GM19455 (cell line): ENCODE results near the gene CPNE7.

ENCODE experiments used
- ATAC-seq: cut with Tn5 transposase; IDR thresholded peaks from one replicate; pipeline ENCODE4 v1.9.1; 2021; ENCODE audit not compliant: unreplicated experiment

The CPNE7 gene

GRCh38 chr16:89548344-89549006, 27.1 kb upstream of the CPNE7 start:
- no peak for ATAC-seq

DNA sequence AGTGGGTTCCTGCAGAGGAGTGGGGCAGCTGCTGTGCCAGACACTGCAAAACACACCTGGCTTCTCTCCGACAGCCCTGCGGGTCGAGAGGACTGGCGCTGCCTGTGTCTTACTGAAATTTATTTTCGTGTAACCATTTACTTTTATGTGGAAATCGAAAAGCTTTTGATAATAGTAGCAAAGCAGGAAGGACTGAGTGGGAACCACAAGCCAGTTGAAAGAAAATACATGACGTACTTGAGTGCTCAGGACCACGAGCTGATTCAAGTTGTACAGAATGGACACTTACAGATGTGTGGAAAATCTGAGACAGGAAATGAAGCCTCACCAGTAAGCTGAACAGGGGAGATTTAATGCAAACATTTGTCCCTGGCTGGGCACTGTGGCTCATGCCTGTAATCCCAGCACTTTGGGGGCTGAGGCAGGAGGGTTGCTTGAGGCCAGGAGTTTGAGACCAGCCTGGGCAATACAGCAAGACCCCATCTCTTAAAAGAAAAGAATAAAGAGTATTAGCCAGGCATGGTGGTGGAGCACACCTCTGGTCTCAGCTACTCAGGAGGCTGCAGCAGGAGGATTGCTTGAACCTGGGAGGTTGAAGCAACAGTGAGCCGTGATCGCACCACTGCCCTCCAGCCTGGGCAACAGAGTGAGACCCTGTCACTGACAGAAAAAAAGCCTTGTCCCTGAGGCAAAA, 26.4 kb upstream of the CPNE7 start:
- no peak for ATAC-seq

DNA sequence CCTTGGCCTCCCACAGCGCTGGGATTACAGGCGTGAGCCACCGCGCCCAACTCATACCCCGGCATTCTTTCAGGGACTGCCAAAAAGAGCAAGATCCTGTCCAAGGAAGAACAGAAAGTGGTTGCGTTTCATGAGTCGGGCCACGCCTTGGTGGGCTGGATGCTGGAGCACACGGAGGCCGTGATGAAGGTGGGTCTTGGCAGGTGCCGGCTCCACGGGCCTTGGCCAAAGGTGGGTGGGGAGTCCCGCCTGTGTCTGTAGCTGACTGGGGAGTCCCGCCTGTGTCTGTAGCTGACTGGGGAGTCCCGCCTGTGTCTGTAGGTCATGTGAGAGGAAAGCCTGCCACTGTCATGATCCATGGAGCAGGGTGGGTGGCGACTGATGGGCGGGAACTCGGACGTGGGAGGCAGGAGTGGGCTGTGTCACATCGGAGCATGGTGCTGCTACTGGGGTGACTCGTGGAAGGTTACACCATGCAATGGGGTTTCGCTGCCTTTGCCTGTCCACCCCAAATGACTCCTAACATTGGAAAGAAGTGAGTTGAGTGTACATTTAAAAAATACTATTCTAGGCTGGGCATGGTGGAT, 25.0 kb upstream of the CPNE7 start:
- ATAC-seq: no peak

DNA sequence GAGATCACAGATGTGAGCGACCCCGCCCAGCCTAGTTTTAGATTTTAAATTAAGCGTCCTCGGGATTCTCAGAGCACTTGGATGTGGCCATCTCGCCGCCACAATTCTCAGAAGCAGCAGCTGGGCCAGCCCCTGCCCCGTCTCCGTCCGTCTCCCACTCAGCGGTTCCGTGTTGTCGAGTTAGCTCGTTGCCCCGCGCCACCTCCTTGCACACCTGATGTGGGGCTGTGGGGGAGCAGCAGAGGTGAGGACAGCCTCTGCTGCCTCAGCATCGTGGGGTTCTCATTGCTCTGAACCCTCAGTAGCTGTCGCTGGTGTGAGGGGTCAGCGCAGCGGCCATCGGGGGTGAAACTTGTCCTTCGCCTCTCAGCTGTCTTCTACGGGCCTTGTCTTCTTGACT, 23.2 kb upstream of the CPNE7 start:
- no peak for ATAC-seq

- no peak for ATAC-seq
Observed at GRCh38 chr16:89552913-89553312, 22.6 kb upstream of the CPNE7 start.

GRCh38 chr16:89553733-89554132, 21.8 kb upstream of the CPNE7 start:
- ATAC-seq: no peak

DNA sequence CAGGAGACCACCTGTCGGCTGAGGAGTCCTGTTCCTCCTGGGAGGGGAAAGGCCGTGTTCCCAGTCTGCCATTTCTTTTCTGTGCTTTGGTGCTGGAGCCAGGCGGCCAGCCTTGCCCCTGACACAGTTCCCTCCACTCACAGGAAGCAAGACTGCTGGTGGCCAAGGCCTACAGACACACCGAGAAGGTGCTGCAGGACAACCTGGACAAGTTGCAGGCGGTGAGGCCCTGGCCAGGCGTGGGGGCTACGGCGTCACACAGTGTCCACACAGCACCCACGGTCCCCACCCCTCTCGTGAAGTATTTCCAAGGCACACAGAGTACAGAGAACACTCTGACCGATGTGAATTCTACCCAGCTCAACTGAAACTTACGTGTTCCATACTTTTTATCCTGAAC, 21.2 kb upstream of the CPNE7 start:
- no peak for ATAC-seq

GRCh38 chr16:89555265-89555664, 20.3 kb upstream of the CPNE7 start:
- no peak for ATAC-seq

DNA sequence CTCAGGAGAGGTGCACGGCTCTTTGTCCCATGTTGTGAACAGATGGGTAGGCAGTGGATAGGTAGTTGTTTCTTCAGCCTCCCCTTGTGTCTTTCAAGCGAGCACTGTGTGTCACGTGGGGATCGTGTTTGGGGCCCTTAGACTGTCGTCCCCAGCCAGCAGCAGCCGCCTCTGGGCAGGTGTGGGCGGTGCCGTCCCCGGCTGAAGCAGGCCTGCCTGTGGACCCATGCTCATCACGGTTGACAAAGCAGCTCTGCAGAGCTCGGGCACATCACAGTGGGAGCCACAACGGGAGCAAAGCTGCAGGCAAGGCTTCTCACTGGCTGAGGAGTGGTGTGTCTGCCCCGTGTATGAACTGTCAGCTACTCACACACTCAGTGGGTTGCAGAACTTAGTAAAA, 19.8 kb upstream of the CPNE7 start:
- no peak for ATAC-seq

- ATAC-seq: no peak
Observed at GRCh38 chr16:89556750-89557689, 18.5 kb upstream of the CPNE7 start.

GRCh38 chr16:89557690-89558490, 17.7 kb upstream of the CPNE7 start:
- no peak for ATAC-seq

- ATAC-seq: peak; percentile 87
Observed at GRCh38 chr16:89560378-89561141, 15.0 kb upstream of the CPNE7 start, which contains the start of gene RPL13. RPL13 (plus strand) TSS chr16:89560682; CDS start chr16:89560960, 278 bp downstream.

GRCh38 chr16:89561142-89561883, 14.2 kb upstream of the CPNE7 start:
- ATAC-seq: no peak

- ATAC-seq: no peak
Observed at GRCh38 chr16:89561884-89562599, 13.5 kb upstream of the CPNE7 start.

GRCh38 chr16:89562939-89563338, 12.6 kb upstream of the CPNE7 start:
- ATAC-seq: no peak

- ATAC-seq: no peak
Observed at GRCh38 chr16:89563639-89564392, 11.7 kb upstream of the CPNE7 start.

DNA sequence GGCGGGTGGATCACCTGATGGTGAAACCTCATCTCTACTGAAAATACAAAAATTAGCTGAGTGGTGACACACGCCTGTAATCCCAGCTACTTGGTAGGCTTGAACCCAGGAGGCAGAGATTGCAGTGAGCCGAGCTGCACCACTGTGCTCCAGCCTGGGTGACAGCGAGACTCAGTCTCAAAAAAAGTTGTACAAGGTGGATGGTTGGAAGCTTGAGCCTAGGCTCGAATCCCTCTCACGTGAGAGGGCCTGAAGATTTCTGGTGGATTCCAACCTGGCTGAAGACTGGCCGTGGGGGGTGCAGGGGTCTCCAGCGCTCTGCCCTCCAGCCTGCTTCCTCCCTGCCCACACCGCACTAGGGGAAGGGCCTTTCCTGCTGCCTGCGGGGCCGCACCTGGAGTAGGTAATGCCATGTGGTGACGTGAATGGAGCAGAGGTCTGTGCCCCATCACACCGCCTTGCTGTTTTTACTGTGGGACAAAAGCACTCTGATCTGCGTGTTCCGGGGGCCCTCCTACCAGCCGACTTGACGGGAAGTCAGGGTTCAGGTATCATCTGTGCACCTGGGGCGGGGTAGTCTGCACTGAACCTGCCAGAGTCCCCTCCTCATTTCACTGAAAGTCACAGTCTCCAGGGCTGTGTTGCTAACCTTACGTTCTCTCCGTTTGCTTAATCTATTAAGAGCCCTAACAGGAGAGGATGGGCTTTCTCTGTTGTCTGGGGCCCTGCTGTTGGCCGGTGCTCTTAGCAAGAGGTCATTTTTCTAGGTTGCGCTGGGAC, 10.9 kb upstream of the CPNE7 start:
- ATAC-seq: no peak
